Measurements from ENCODE around the gene BUB3.

GRCh38 chr10:123136221-123136805 lies 17.9 kb upstream of the BUB3 start:
- TF ChIP-seq POLR2AphosphoS5 (IDR thresholded peaks at IDR 0.05; ENCODE audit: borderline replicate concordance, low read depth, low read length) = no peak
- TF ChIP-seq EZH2 (IDR thresholded peaks at IDR 0.05) = no peak
- TF ChIP-seq FOXP2 (optimal IDR thresholded peaks at IDR 0.05; ENCODE audit: control extremely low read depth, extremely low read length, insufficient read depth) = no peak
